ENCODE results near the gene MLXIP.
A peak's percentile ranks its signal among the peaks of the same experiment; 100 is the strongest.
"Not testable (repeated sequence)": the region's sequence is repeated elsewhere in the genome, so short reads cannot be mapped to it uniquely, and the experiment has no call there.

MLXIP gene
- 51.9 to 91.7 (median 81.5) reads per million in 4 experiments for total RNA-seq

GRCh38 chr12:122078141-122079032, at the start of gene MLXIP:
Gene MLXIP (plus strand): TSS chr12:122078756. CDS start chr12:122078854, 98 bp downstream.
- DNase-seq = peak; percentile 78

GRCh38 chr12:122028905-122029560, 49.5 kb upstream of the MLXIP start:
- DNase-seq = no peak

- DNase-seq = no peak
Measured at GRCh38 chr12:122029620-122030423, 48.7 kb upstream of the MLXIP start.

- DNase-seq = no peak
Measured at GRCh38 chr12:122030424-122031035, 48.0 kb upstream of the MLXIP start.

- peak; percentile 36 for DNase-seq
Measured at GRCh38 chr12:122031342-122032216, 47.0 kb upstream of the MLXIP start.

- DNase-seq = no peak
Measured at GRCh38 chr12:122032580-122032979, 46.0 kb upstream of the MLXIP start.

GRCh38 chr12:122035292-122035691, 43.3 kb upstream of the MLXIP start:
- DNase-seq = no peak

- DNase-seq = no peak
Measured at GRCh38 chr12:122036153-122036552, 42.4 kb upstream of the MLXIP start.

GRCh38 chr12:122040579-122041386, 37.8 kb upstream of the MLXIP start:
- no peak for DNase-seq

- DNase-seq = not testable (repeated sequence)
Measured at GRCh38 chr12:122041458-122041857, 37.1 kb upstream of the MLXIP start.

GRCh38 chr12:122042910-122043309, 35.6 kb upstream of the MLXIP start:
- DNase-seq = no peak

- DNase-seq = no peak
Measured at GRCh38 chr12:122043476-122043875, 35.1 kb upstream of the MLXIP start.

GRCh38 chr12:122045262-122045661, 33.3 kb upstream of the MLXIP start:
- no peak for DNase-seq

GRCh38 chr12:122046145-122046544, 32.4 kb upstream of the MLXIP start:
- DNase-seq = no peak

- no peak for DNase-seq
Measured at GRCh38 chr12:122048151-122048550, 30.4 kb upstream of the MLXIP start.

- DNase-seq = no peak
Measured at GRCh38 chr12:122049827-122050226, 28.7 kb upstream of the MLXIP start.

GRCh38 chr12:122050706-122051105, 27.9 kb upstream of the MLXIP start:
- DNase-seq = no peak

GRCh38 chr12:122051231-122051876, 27.2 kb upstream of the MLXIP start:
- no peak for DNase-seq

GRCh38 chr12:122052285-122052684, 26.3 kb upstream of the MLXIP start:
- DNase-seq = no peak

GRCh38 chr12:122054842-122055520, 23.6 kb upstream of the MLXIP start:
- DNase-seq = no peak
